DND-41 (cell line): ENCODE data around the gene LRP1.

ENCODE experiments used
- EZH2 ChIP-seq: IDR thresholded peaks from 3 replicates; pipeline ENCODE4 v1.6.1; 2012; ENCODE audit warnings: borderline replicate concordance, low read depth, mild to moderate bottlenecking, moderate library complexity, low read length, inconsistent platforms; ENCODE audit not compliant: severe bottlenecking
- TF ChIP-seq, protein P1 (sequence below): IDR thresholded peaks from 2 replicates; pipeline ENCODE4 v1.5.1; 2012; ENCODE audit warnings: borderline replicate concordance, low read length, moderate library complexity, mild to moderate bottlenecking; ENCODE audit not compliant: poor library complexity, severe bottlenecking; ENCODE audit errors: extremely low read depth

DNA sequence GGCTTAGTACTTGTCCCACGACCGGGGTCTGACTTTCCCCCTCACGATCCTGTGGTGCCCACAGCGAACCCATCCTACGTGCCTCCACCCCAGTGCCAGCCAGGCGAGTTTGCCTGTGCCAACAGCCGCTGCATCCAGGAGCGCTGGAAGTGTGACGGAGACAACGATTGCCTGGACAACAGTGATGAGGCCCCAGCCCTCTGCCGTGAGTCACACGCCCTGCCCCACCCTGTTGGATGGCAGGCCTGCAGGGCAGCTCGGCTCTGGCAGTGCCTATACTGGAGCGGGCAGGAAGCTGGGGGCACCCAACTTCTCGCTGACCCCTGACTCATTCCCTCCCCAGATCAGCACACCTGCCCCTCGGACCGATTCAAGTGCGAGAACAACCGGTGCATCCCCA lies 37.5 kb downstream of the LRP1 start:
- TF ChIP-seq, protein P1, sequence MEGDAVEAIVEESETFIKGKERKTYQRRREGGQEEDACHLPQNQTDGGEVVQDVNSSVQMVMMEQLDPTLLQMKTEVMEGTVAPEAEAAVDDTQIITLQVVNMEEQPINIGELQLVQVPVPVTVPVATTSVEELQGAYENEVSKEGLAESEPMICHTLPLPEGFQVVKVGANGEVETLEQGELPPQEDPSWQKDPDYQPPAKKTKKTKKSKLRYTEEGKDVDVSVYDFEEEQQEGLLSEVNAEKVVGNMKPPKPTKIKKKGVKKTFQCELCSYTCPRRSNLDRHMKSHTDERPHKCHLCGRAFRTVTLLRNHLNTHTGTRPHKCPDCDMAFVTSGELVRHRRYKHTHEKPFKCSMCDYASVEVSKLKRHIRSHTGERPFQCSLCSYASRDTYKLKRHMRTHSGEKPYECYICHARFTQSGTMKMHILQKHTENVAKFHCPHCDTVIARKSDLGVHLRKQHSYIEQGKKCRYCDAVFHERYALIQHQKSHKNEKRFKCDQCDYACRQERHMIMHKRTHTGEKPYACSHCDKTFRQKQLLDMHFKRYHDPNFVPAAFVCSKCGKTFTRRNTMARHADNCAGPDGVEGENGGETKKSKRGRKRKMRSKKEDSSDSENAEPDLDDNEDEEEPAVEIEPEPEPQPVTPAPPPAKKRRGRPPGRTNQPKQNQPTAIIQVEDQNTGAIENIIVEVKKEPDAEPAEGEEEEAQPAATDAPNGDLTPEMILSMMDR = no peak
- TF ChIP-seq EZH2 = no peak
